Endodermal cell (in vitro differentiated cells): ENCODE results near the gene HDAC6. TPM values are rescaled to one million over a fixed set of nuclear protein-coding genes. Genes with fewer than 3 reads are reported as not detected.
A peak's percentile ranks its signal among the peaks of the same experiment; 100 is the strongest.
"Not testable (repeated sequence)": the region's sequence is repeated elsewhere in the genome, so short reads cannot be mapped to it uniquely, and the experiment has no call there.

Source experiments
- DNase-seq: peaks from one replicate; pipeline ENCODE4 v3.0.0-alpha.2; 2017
- H3K27ac ChIP-seq: 2 replicates; pipeline ENCODE4 v1.5.1; 2013; ENCODE audit warnings: mild to moderate bottlenecking, low read depth, low read length, moderate library complexity
- H3K27me3 ChIP-seq: 2 replicates; pipeline ENCODE4 v1.6.1; 2013; ENCODE audit warnings: mild to moderate bottlenecking, low read length, moderate library complexity; ENCODE audit not compliant: insufficient read depth, control insufficient read depth, poor library complexity, severe bottlenecking
- H3K36me3 ChIP-seq: 2 replicates; pipeline ENCODE4 v1.7.0; 2013; ENCODE audit warnings: mild to moderate bottlenecking, low read length, moderate library complexity; ENCODE audit not compliant: control insufficient read depth, insufficient read depth
- H3K4me1 ChIP-seq: one replicate; pipeline ENCODE4 v1.7.0; 2013; ENCODE audit warnings: low read length; ENCODE audit not compliant: control insufficient read depth, insufficient read depth
- H3K4me3 ChIP-seq: 2 replicates; pipeline ENCODE4 v1.5.1; 2013; ENCODE audit warnings: mild to moderate bottlenecking, low read length, moderate library complexity
- H3K9ac ChIP-seq: 2 replicates; pipeline ENCODE4 v1.6.1; 2013; ENCODE audit warnings: mild to moderate bottlenecking, low read length, moderate library complexity; ENCODE audit not compliant: poor library complexity, severe bottlenecking; ENCODE audit errors: extremely low read depth
- H3K9me3 ChIP-seq: 2 replicates; pipeline ENCODE4 v1.6.1; 2013; ENCODE audit warnings: mild to moderate bottlenecking, low read length, moderate library complexity; ENCODE audit not compliant: control insufficient read depth
- H3K27ac Mint-ChIP-seq: 2 replicates; pipeline ENCODE4 v1.8.0; 2020; ENCODE audit warnings: mixed read lengths
- H3K27me3 Mint-ChIP-seq: 2 replicates; pipeline ENCODE4 v1.8.0; 2021; ENCODE audit warnings: mild to moderate bottlenecking, mixed read lengths; ENCODE audit not compliant: insufficient read depth
- H3K36me3 Mint-ChIP-seq: 2 replicates; pipeline ENCODE4 v1.8.0; 2020; ENCODE audit warnings: low read depth, mixed read lengths
- H3K4me1 Mint-ChIP-seq: 2 replicates; pipeline ENCODE4 v1.8.0; 2020; ENCODE audit warnings: mixed read lengths
- H3K4me3 Mint-ChIP-seq: 2 replicates; pipeline ENCODE4 v1.8.0; 2020; ENCODE audit warnings: mild to moderate bottlenecking, moderate library complexity, mixed read lengths
- H3K9me3 Mint-ChIP-seq: 2 replicates; pipeline ENCODE4 v1.8.0; 2020; ENCODE audit warnings: mild to moderate bottlenecking, mixed read lengths
- CTCF ChIP-seq: fragments of 200-600 bp; sonication (generic); conservative IDR thresholded peaks from 2 replicates; pipeline ENCODE4 v1.5.0; 2021; ENCODE audit warnings: antibody characterized with exemption, mild to moderate bottlenecking
- WGBS, 2 experiments: methylation state at CpG; one replicate each; pipeline versions ENCODE4 v1.1.5 to v1.1.7; 2013; ENCODE audit warnings: missing lambda C conversion rate in 2 of 2, mixed read lengths in 1 of 2; ENCODE audit not compliant: insufficient coverage in 1 of 2, insufficient read length in 1 of 2; 5-methylcytosine and 5-hydroxymethylcytosine counted together
- total RNA-seq, 2 donors: library from RNA; stranded (reverse); fragmentation: NEBNext Ultra II Directional in 1 of 2; extraction: Animal tissue kit (Norgen Biotek cat#: 25700) in 1 of 2; gene quantifications; 2 replicates in 1 of 2; 3 replicates in 1 of 2; pipeline ENCODE4 v1.2.1, GENCODE V29; 2021

Gene HDAC6
- total RNA-seq, 2 donors from 2014 or later, result 121 to 135 TPM

- no peak for TF ChIP-seq CTCF
- H3K9me3 ChIP-seq, result no peaks in the 10 kb centered on the region
- no peaks in the 10 kb centered on the region for H3K4me1 ChIP-seq
- H3K4me1 Mint-ChIP-seq, result no peaks in the 10 kb centered on the region
- no peak for DNase-seq
- peaks cover 59% of the 10 kb centered on the region for H3K9me3 Mint-ChIP-seq
- H3K4me3 Mint-ChIP-seq, result no peak overlapping the region
- no peaks in the 10 kb centered on the region for H3K36me3 ChIP-seq
- H3K9ac ChIP-seq, result no peak overlapping the region
- no peak overlapping the region for H3K4me3 ChIP-seq
- peaks cover 26% of the 10 kb centered on the region for H3K36me3 Mint-ChIP-seq
- H3K27me3 Mint-ChIP-seq, result no peaks in the 10 kb centered on the region
- no peak overlapping the region for H3K27ac ChIP-seq
- WGBS, 2 experiments, result 95% methylated on average over 4 of the region's 4 CpGs; no CpG with 5 or more reads in 1 of the 2 experiments
- H3K27me3 ChIP-seq, result no peaks in the 10 kb centered on the region
- H3K27ac Mint-ChIP-seq, result no peak overlapping the region
Observed at GRCh38 chrX:48818866-48819265, 17.0 kb downstream of the HDAC6 start.

GRCh38 chrX:48819394-48819793 lies 17.5 kb downstream of the HDAC6 start:
- H3K36me3 ChIP-seq, H3K4me1 Mint-ChIP-seq, H3K4me3 ChIP-seq, H3K27me3 ChIP-seq, H3K27me3 Mint-ChIP-seq, DNase-seq, H3K9ac ChIP-seq, H3K27ac Mint-ChIP-seq, H3K4me1 ChIP-seq, H3K4me3 Mint-ChIP-seq, H3K27ac ChIP-seq, H3K9me3 ChIP-seq: not testable (repeated sequence)
- WGBS, 2 experiments, result 97 to 100% methylated on average over 2 to 8 of the region's 9 CpGs
- H3K36me3 Mint-ChIP-seq, result peaks cover 30% of the 10 kb centered on the region
- H3K9me3 Mint-ChIP-seq, result peaks cover 59% of the 10 kb centered on the region

GRCh38 chrX:48823053-48823452 lies 21.2 kb downstream of the HDAC6 start:
- no peaks in the 10 kb centered on the region for H3K36me3 ChIP-seq
- 86% methylated on average over 6 of the region's 6 CpGs; no CpG with 5 or more reads in 1 of the 2 experiments for WGBS, 2 experiments
- no peaks in the 10 kb centered on the region for H3K4me1 Mint-ChIP-seq

More at GRCh38 chrX:48823053-48823452, 21.2 kb downstream of the HDAC6 start:
- H3K27me3 ChIP-seq, result no peaks in the 10 kb centered on the region
- no peak overlapping the region for H3K9ac ChIP-seq
- Mint-ChIP-seq H3K27ac (no peak overlapping the region), H3K27me3 (peaks cover 10% of the 10 kb centered on the region), H3K9me3 (peaks cover 65% of the 10 kb centered on the region), H3K4me3 (no peak overlapping the region), H3K36me3 (peaks cover 49% of the 10 kb centered on the region)
- H3K9me3 ChIP-seq, result no peaks in the 10 kb centered on the region
- no peak overlapping the region for H3K27ac ChIP-seq
- TF ChIP-seq CTCF, result no peak
- no peak overlapping the region for H3K4me3 ChIP-seq
- no peaks in the 10 kb centered on the region for H3K4me1 ChIP-seq
- peak; percentile 49 for DNase-seq
